Activated CD4-positive, alpha-beta memory T cell treated with anti-CD3 and anti-CD28 coated beads for 36 hours (primary cell): Measurements from ENCODE around the gene GSTP1. TPM values are rescaled to one million over a fixed set of nuclear protein-coding genes. Genes with fewer than 3 reads are reported as not detected.

Source experiments
- CTCF ChIA-PET: fragments of 350-600 bp; sonication (Branson Sonifier 250); formaldehyde crosslinking; loops from one replicate; lab custom pipeline; 2021; ENCODE audit warnings: antibody characterized with exemption, inconsistent platforms; lab: Charles Lee
- POLR2A ChIA-PET: fragments of 350-600 bp; sonication (Branson Sonifier 250); formaldehyde crosslinking; loops from one replicate; lab custom pipeline; 2021; ENCODE audit warnings: antibody characterized with exemption; lab: Charles Lee
- DNase-seq: peaks from one replicate; pipeline ENCODE4 v3.0.0-alpha.2; 2020
- H3K27ac Mint-ChIP-seq: one replicate; pipeline ENCODE4 v1.8.0; 2021; ENCODE audit warnings: mixed read lengths
- H3K27me3 Mint-ChIP-seq: one replicate; pipeline ENCODE4 v1.8.0; 2021; ENCODE audit warnings: mixed read lengths
- H3K36me3 Mint-ChIP-seq: one replicate; pipeline ENCODE4 v1.8.0; 2021; ENCODE audit warnings: mixed read lengths
- H3K4me1 Mint-ChIP-seq: one replicate; pipeline ENCODE4 v1.8.0; 2021; ENCODE audit warnings: low read depth, mixed read lengths
- H3K4me3 Mint-ChIP-seq: one replicate; pipeline ENCODE4 v1.8.0; 2021; ENCODE audit warnings: mild to moderate bottlenecking, mixed read lengths
- H3K9me3 Mint-ChIP-seq: one replicate; pipeline ENCODE4 v1.8.0; 2021; ENCODE audit warnings: mixed read lengths
- intact Hi-C: fragments of 100-400 bp; cut with micrococcal nuclease; formaldehyde crosslinking; loops from one replicate; pipeline ENCODE4 v1.15.1; 2023
- total RNA-seq, 2 experiments: library from RNA; stranded (reverse); gene quantifications; one replicate each; pipeline ENCODE4 v1.2.3, GENCODE V29; 2021

GSTP1 gene
- total RNA-seq: 100 to 1,000 TPM; 361 to 362 TPM

DNA sequence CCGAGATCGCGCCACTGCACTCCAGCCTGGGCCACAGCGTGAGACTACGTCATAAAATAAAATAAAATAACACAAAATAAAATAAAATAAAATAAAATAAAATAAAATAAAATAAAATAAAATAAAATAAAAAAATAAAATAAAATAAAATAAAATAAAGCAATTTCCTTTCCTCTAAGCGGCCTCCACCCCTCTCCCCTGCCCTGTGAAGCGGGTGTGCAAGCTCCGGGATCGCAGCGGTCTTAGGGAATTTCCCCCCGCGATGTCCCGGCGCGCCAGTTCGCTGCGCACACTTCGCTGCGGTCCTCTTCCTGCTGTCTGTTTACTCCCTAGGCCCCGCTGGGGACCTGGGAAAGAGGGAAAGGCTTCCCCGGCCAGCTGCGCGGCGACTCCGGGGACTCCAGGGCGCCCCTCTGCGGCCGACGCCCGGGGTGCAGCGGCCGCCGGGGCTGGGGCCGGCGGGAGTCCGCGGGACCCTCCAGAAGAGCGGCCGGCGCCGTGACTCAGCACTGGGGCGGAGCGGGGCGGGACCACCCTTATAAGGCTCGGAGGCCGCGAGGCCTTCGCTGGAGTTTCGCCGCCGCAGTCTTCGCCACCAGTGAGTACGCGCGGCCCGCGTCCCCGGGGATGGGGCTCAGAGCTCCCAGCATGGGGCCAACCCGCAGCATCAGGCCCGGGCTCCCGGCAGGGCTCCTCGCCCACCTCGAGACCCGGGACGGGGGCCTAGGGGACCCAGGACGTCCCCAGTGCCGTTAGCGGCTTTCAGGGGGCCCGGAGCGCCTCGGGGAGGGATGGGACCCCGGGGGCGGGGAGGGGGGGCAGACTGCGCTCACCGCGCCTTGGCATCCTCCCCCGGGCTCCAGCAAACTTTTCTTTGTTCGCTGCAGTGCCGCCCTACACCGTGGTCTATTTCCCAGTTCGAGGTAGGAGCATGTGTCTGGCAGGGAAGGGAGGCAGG, at the start of gene GSTP1:
GSTP1 (plus strand) TSS at position 566 of the 958 bp plus-strand sequence; CDS start at position 598, 32 bp downstream.
- Mint-ChIP-seq H3K36me3 (peaks cover 35% of the 10 kb centered on the region), H3K4me1 (peaks cover 52% of the 10 kb centered on the region), H3K9me3 (peaks cover 10% of the 10 kb centered on the region), H3K27me3 (peaks cover under 1% of the 10 kb centered on the region), H3K4me3 (peak within 1 kb of the TSS; percentile 95), H3K27ac (peak within 1 kb of the TSS; percentile 91)
- POLR2A ChIA-PET: interaction anchor here (2.0 kb wide), 1 partner anchor 9 kb away, joined by 5 read pairs; no protein-coding TSS in a partner anchor
- CTCF ChIA-PET: interaction anchor here (1.3 to 2.7 kb wide), 5 partner anchors 10 to 226 kb away, joined by 3 to 7 read pairs (median 4); no protein-coding TSS in a partner anchor
- intact Hi-C loops: loop anchor here (2.0 to 5.0 kb wide), 3 partner anchors 23 to 76 kb away; partner anchors contain the start of genes CDK2AP2, NDUFV1 and PITPNM1
- DNase-seq: peak; percentile 85

DNA sequence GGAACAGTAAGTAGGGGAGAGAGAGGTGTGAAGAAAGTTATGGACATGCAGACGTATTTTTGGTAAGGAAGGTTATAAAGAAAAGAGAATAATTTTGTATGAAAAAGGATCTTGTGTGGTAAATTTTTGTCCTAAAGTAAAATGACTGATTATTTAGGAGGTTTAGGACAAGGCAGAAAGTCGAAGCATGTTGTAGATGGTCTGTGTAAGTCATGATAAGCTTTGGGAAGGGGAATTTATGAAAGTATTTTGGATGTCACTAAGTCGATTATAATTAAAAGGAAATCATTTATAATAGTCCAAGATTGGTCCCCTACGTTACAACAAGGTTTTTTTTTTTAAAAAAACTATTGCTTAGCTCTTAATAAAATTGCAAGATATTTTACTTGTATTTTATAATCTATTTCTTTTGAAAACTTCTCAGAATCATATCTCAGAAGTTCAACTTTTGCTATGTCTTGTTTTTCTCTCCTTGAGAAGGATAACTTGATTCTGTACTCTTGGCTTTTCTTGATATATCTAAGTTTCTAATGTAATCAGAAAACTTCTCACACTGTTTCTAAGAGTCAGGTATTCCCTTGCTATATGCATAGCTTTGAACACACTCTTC, 49.4 kb upstream of the GSTP1 start:
- H3K4me1 Mint-ChIP-seq: no peaks in the 10 kb centered on the region
- H3K4me3 Mint-ChIP-seq: no peak overlapping the region
- H3K9me3 Mint-ChIP-seq: peaks cover 17% of the 10 kb centered on the region
- intact Hi-C loops: no loop called here
- no peak for DNase-seq
- ChIA-PET POLR2A (no interaction called here), CTCF (interaction anchor here (0.6 kb wide), 1 partner anchor 156 kb away, joined by 3 read pairs; no protein-coding TSS in a partner anchor)
- H3K36me3 Mint-ChIP-seq: peaks cover 7% of the 10 kb centered on the region
- no peak overlapping the region for H3K27ac Mint-ChIP-seq
- no peaks in the 10 kb centered on the region for H3K27me3 Mint-ChIP-seq

GRCh38 chr11:67535561-67535960, 48.1 kb upstream of the GSTP1 start:
- intact Hi-C loops: no loop called here
- POLR2A ChIA-PET: no interaction called here
- no peak overlapping the region for H3K4me3 Mint-ChIP-seq

DNA sequence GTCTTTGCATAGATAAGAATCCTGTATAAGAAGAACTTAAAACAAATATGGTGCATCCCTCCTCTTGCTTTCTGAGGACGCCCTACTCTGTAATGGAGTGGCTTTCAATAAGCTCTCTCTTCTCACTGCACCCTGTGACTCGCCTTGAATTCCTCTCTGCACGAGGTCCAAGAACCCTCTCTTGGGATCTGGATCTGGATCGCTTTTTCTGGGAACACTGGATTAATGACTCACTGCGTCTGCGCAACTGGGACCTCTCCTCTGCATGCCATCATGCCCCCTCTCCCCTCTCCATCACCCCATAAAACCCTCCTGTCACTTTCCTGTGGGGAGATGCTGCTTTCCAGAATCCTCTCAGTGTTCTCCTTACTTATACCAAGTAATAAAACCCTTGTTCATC, 45.3 kb upstream of the GSTP1 start:
- no peaks in the 10 kb centered on the region for H3K27me3 Mint-ChIP-seq
- intact Hi-C loops: no loop called here
- H3K27ac Mint-ChIP-seq: no peak overlapping the region
- DNase-seq: no peak
- POLR2A ChIA-PET: no interaction called here
- H3K36me3 Mint-ChIP-seq: peaks cover 7% of the 10 kb centered on the region
- H3K4me1 Mint-ChIP-seq: no peaks in the 10 kb centered on the region
- H3K4me3 Mint-ChIP-seq: no peak overlapping the region
- peaks cover 12% of the 10 kb centered on the region for H3K9me3 Mint-ChIP-seq
- CTCF ChIA-PET: no interaction called here

More at GRCh38 chr11:67535561-67535960, 48.1 kb upstream of the GSTP1 start:
- no peak for DNase-seq
- Mint-ChIP-seq H3K4me1 (no peaks in the 10 kb centered on the region), H3K27me3 (no peaks in the 10 kb centered on the region), H3K27ac (no peak overlapping the region), H3K9me3 (peaks cover 17% of the 10 kb centered on the region), H3K36me3 (peaks cover 7% of the 10 kb centered on the region)
- CTCF ChIA-PET: no interaction called here

- CTCF ChIA-PET: no interaction called here
- Mint-ChIP-seq H3K9me3 (peaks cover 7% of the 10 kb centered on the region), H3K27ac (no peak overlapping the region), H3K4me3 (no peak overlapping the region), H3K4me1 (no peaks in the 10 kb centered on the region), H3K27me3 (no peaks in the 10 kb centered on the region), H3K36me3 (peaks cover 4% of the 10 kb centered on the region)
- POLR2A ChIA-PET: no interaction called here
- intact Hi-C loops: no loop called here
- DNase-seq: no peak
Measured at GRCh38 chr11:67538823-67539505, 44.6 kb upstream of the GSTP1 start.

DNA sequence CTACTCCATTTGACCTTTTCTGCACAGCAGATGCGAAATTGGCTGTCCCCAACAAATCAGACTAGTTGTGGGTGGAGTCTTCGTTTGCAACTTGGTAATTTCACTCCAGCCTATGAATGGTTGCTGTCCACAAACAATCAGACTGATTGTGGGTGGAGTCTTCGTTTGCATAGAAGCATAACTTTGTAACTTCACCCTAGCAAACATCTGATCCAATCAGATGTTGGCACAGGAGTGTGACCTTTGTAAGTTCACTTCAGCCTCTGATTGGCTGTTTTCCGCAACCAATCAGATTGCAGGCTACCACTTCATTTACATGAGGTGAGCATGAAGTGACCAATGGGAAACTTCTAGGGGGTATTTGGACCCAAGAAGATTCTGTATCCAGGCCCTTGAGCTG, 44.1 kb upstream of the GSTP1 start:
- peaks cover 2% of the 10 kb centered on the region for H3K9me3 Mint-ChIP-seq

DNA sequence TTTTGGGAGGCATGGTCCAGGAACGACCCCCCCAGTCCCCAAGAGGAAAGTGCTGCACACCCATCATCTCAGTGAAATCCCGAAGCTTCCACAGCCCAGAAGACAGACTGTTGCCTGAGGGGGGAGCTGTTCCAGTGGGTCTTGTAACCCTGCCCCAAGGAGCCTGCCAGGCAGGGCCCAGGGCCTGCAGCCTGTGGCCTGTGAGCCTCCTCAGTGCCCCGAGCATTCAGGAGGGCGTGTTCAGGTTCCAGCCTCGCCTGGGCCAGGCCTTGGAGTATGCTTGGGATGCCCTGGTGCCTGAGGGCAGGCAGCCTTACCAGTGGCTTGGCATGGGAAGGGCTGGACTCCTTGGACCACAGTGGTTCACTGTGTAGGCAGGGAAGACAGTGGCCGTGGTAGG, 42.4 kb upstream of the GSTP1 start:
- DNase-seq: no peak
- CTCF ChIA-PET: interaction anchor here (0.7 kb wide), 1 partner anchor 360 kb away, joined by 3 read pairs; no protein-coding TSS in a partner anchor
- Mint-ChIP-seq H3K9me3 (no peaks in the 10 kb centered on the region), H3K4me3 (no peak overlapping the region), H3K36me3 (no peaks in the 10 kb centered on the region), H3K27me3 (no peaks in the 10 kb centered on the region), H3K4me1 (no peaks in the 10 kb centered on the region), H3K27ac (no peak overlapping the region)
- POLR2A ChIA-PET: no interaction called here
- intact Hi-C loops: no loop called here

More for the DNA sequence above, 44.1 kb upstream of the GSTP1 start:
- CTCF ChIA-PET: no interaction called here
- POLR2A ChIA-PET: no interaction called here
- DNase-seq: no peak
- no peak overlapping the region for H3K27ac Mint-ChIP-seq
- H3K36me3 Mint-ChIP-seq: peaks cover under 1% of the 10 kb centered on the region
- no peak overlapping the region for H3K4me3 Mint-ChIP-seq
- H3K27me3 Mint-ChIP-seq: no peaks in the 10 kb centered on the region
- intact Hi-C loops: no loop called here
- H3K4me1 Mint-ChIP-seq: no peaks in the 10 kb centered on the region

GRCh38 chr11:67542169-67542568, 41.4 kb upstream of the GSTP1 start:
- POLR2A ChIA-PET: no interaction called here
- Mint-ChIP-seq H3K9me3 (no peaks in the 10 kb centered on the region), H3K27me3 (no peaks in the 10 kb centered on the region), H3K4me3 (no peak overlapping the region), H3K27ac (no peak overlapping the region), H3K36me3 (no peaks in the 10 kb centered on the region), H3K4me1 (no peaks in the 10 kb centered on the region)
- no peak for DNase-seq
- CTCF ChIA-PET: no interaction called here
- intact Hi-C loops: no loop called here

DNA sequence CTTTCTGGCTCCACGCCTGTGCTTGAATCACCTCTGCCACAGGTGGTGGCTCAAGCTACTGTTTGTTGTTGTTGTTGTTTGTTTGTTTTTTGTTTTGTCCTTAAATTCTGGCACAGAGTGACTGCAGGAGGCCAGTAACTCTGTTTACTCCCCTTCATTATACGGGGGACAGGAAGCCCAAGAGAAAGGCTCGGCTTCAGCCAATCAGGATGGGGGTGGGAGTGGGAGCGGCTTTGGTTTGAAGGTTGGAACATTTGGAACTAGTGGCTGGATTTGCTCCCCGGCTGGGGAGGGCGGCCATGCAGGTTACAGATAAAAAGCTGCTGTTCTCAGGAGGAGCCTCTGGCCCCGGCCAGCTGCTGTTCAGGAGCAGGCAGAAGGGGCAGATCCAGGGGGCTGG, 40.6 kb upstream of the GSTP1 start:
- ChIA-PET POLR2A (no interaction called here), CTCF (no interaction called here)
- Mint-ChIP-seq H3K4me1 (no peaks in the 10 kb centered on the region), H3K36me3 (no peaks in the 10 kb centered on the region), H3K27ac (no peak overlapping the region), H3K27me3 (no peaks in the 10 kb centered on the region), H3K4me3 (no peak overlapping the region), H3K9me3 (no peaks in the 10 kb centered on the region)
- no peak for DNase-seq
- intact Hi-C loops: no loop called here

DNA sequence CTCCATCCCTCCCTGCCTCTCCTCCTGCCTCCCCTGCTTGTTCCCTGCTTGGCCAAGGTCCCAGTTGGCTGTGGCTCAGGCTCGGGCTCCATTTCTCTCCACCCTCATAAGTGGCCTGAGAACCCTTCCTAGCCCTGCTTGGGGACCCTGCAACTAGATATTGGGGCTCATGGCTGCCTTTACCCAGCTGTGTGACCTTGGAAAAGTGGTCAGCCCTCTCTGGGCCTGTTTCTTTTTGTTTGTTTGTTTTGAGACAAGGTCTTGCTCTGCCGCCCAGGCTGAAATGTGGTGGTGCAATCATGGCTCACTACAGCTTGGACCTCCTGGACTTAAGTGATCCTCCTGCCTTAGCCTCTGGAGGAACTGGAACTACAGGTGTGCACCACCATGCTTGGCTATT, 40.0 kb upstream of the GSTP1 start:
- Mint-ChIP-seq H3K4me3 (no peak overlapping the region), H3K36me3 (no peaks in the 10 kb centered on the region), H3K4me1 (no peaks in the 10 kb centered on the region), H3K27ac (no peak overlapping the region), H3K9me3 (no peaks in the 10 kb centered on the region), H3K27me3 (no peaks in the 10 kb centered on the region)
- ChIA-PET CTCF (no interaction called here), POLR2A (no interaction called here)
- DNase-seq: no peak
- intact Hi-C loops: no loop called here

DNA sequence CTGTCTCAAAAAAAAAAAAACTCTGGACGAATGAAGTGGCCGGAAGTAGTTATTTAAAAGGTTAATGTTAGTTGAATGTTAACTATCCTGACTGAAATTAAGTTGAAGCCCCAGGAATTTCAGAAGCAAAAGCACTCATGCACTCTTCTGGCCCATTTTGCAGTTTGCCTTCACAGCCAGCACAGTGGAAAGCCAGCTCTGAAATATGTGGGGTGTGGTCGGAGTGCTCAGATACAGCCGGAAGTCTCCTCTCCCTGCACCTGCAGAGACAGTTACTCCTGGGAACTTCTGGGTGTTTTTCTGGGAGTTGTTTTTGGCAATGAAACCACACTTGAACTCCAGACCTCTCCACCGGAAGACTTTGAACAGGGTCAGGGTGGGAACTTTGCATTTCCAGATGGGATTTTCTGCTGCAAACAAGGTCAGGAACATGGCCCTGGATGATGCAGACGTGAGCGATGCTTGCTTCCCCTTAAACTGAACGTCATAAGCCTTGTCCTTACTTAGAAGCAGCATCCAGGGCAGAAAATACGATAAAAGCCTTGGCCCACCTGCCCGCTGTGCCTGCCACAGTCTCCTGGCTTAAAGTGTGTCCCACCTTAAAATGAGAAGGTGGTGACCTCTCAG, 38.9 kb upstream of the GSTP1 start:
- H3K9me3 Mint-ChIP-seq: no peaks in the 10 kb centered on the region
- no peak for DNase-seq
- ChIA-PET POLR2A (no interaction called here), CTCF (interaction anchor here (0.8 kb wide), 1 partner anchor 15 kb away, joined by 4 read pairs; no protein-coding TSS in a partner anchor)
- H3K36me3 Mint-ChIP-seq: no peaks in the 10 kb centered on the region
- intact Hi-C loops: no loop called here
- no peaks in the 10 kb centered on the region for H3K4me1 Mint-ChIP-seq
- no peaks in the 10 kb centered on the region for H3K27me3 Mint-ChIP-seq
- no peak overlapping the region for H3K4me3 Mint-ChIP-seq
- no peak overlapping the region for H3K27ac Mint-ChIP-seq
